GM12801 (cell line): ENCODE data around the gene THOC3.
"Not testable (repeated sequence)": the region's sequence is repeated elsewhere in the genome, so short reads cannot be mapped to it uniquely, and the experiment has no call there.

Experiments
- CTCF ChIP-seq: IDR thresholded peaks from one replicate; pipeline ENCODE4 v1.5.1; 2011; ENCODE audit warnings: control low read depth; ENCODE audit not compliant: insufficient read length; ENCODE audit errors: extremely low read depth

The THOC3 gene

GRCh38 chr5:175967471-175968372 lies at the start of gene THOC3:
TSS of gene THOC3 (minus strand) at chr5:175968315. CDS start at chr5:175968208, 107 bp downstream.
- not testable (repeated sequence) for TF ChIP-seq CTCF

- no peak for TF ChIP-seq CTCF
Measured at GRCh38 chr5:175922192-175922885, 45.8 kb downstream of the THOC3 start.

GRCh38 chr5:175921061-175921730 lies 46.9 kb downstream of the THOC3 start:
- no peak for TF ChIP-seq CTCF

- no peak for TF ChIP-seq CTCF
Measured at GRCh38 chr5:175920231-175920811, 47.8 kb downstream of the THOC3 start.
